HEK293 (cell line): ENCODE measurements around the gene TRIM33.

Experiments
- BCL11A ChIP-seq: fragments of 450-650 bp; formaldehyde crosslinking; IDR thresholded peaks from 2 replicates; pipeline ENCODE4 v1.5.1; 2016; ENCODE audit warnings: low read depth, missing biosample characterization, missing genetic modification characterization
- CTCF ChIP-seq: fragments of 450-650 bp; formaldehyde crosslinking; IDR thresholded peaks from 2 replicates; pipeline ENCODE4 v1.5.1; 2016; ENCODE audit warnings: missing biosample characterization, missing genetic modification characterization
- PRDM1 ChIP-seq: fragments of 450-650 bp; formaldehyde crosslinking; IDR thresholded peaks from 2 replicates; pipeline ENCODE4; 2016; ENCODE audit warnings: missing biosample characterization, missing genetic modification characterization
- SCRT2 ChIP-seq: fragments of 450-650 bp; formaldehyde crosslinking; IDR thresholded peaks from 2 replicates; pipeline ENCODE4 v1.5.1; 2016; ENCODE audit warnings: missing biosample characterization, missing genetic modification characterization
- ZBTB49 ChIP-seq: fragments of 450-650 bp; formaldehyde crosslinking; IDR thresholded peaks from 2 replicates; pipeline ENCODE4 v1.5.1; 2016; ENCODE audit warnings: missing biosample characterization, missing genetic modification characterization, low read depth
- ZFP3 ChIP-seq: fragments of 450-650 bp; formaldehyde crosslinking; IDR thresholded peaks from 2 replicates; pipeline ENCODE4 v1.5.1; 2016; ENCODE audit warnings: low read depth, missing biosample characterization, missing genetic modification characterization
- ZNF214 ChIP-seq: fragments of 450-650 bp; formaldehyde crosslinking; IDR thresholded peaks from 2 replicates; pipeline ENCODE4 v1.5.1; 2017; ENCODE audit warnings: missing biosample characterization, mild to moderate bottlenecking, missing genetic modification characterization, borderline replicate concordance
- ZNF23 ChIP-seq: fragments of 450-650 bp; formaldehyde crosslinking; IDR thresholded peaks from 2 replicates; pipeline ENCODE4 v1.5.1; 2016; ENCODE audit warnings: missing biosample characterization, missing genetic modification characterization, borderline replicate concordance
- ZNF416 ChIP-seq: fragments of 450-650 bp; formaldehyde crosslinking; IDR thresholded peaks from 2 replicates; pipeline ENCODE4 v1.5.1; 2016; ENCODE audit warnings: missing biosample characterization, missing genetic modification characterization
- ZNF585B ChIP-seq: fragments of 450-650 bp; formaldehyde crosslinking; IDR thresholded peaks from 2 replicates; pipeline ENCODE4 v1.5.1; 2016; ENCODE audit warnings: missing biosample characterization, missing genetic modification characterization
- ZNF785 ChIP-seq: fragments of 450-650 bp; formaldehyde crosslinking; IDR thresholded peaks from 2 replicates; pipeline ENCODE4 v1.5.1; 2016; ENCODE audit warnings: missing biosample characterization, missing genetic modification characterization
- TF ChIP-seq, protein P1 (sequence below): fragments of 450-650 bp; formaldehyde crosslinking; IDR thresholded peaks from 2 replicates; pipeline ENCODE4 v1.5.1; 2016; ENCODE audit warnings: missing biosample characterization, missing genetic modification characterization
- TF ChIP-seq, protein P2 (sequence below): fragments of 450-650 bp; formaldehyde crosslinking; IDR thresholded peaks from 2 replicates; pipeline ENCODE4 v1.5.1; 2016; ENCODE audit warnings: missing biosample characterization, missing genetic modification characterization
- TF ChIP-seq, protein P3 (sequence below): fragments of 450-650 bp; formaldehyde crosslinking; IDR thresholded peaks from 2 replicates; pipeline ENCODE4 v1.5.1; 2017; ENCODE audit warnings: missing biosample characterization, missing genetic modification characterization

- no peak for TF ChIP-seq ZNF785 (tag by site-specific recombination)
- no peak for TF ChIP-seq ZNF585B
- TF ChIP-seq, protein P1, sequence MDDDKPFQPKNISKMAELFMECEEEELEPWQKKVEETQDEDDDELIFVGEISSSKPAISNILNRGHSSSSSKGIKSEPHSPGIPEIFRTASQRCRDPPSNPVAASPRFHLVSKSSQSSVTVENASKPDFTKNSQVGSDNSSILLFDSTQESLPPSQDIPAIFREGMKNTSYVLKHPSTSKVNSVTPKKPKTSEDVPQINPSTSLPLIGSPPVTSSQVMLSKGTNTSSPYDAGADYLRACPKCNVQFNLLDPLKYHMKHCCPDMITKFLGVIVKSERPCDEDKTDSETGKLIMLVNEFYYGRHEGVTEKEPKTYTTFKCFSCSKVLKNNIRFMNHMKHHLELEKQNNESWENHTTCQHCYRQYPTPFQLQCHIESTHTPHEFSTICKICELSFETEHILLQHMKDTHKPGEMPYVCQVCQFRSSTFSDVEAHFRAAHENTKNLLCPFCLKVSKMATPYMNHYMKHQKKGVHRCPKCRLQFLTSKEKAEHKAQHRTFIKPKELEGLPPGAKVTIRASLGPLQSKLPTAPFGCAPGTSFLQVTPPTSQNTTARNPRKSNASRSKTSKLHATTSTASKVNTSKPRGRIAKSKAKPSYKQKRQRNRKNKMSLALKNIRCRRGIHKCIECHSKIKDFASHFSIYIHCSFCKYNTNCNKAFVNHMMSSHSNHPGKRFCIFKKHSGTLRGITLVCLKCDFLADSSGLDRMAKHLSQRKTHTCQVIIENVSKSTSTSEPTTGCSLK (tag by site-specific recombination): no peak
- TF ChIP-seq CTCF (tag by site-specific recombination): no peak
- no peak for TF ChIP-seq PRDM1 (tag by site-specific recombination)
- TF ChIP-seq ZNF214 (tag by site-specific recombination): no peak
- TF ChIP-seq, protein P2, sequence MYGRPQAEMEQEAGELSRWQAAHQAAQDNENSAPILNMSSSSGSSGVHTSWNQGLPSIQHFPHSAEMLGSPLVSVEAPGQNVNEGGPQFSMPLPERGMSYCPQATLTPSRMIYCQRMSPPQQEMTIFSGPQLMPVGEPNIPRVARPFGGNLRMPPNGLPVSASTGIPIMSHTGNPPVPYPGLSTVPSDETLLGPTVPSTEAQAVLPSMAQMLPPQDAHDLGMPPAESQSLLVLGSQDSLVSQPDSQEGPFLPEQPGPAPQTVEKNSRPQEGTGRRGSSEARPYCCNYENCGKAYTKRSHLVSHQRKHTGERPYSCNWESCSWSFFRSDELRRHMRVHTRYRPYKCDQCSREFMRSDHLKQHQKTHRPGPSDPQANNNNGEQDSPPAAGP: no peak
- no peak for TF ChIP-seq ZBTB49
- TF ChIP-seq, protein P3, sequence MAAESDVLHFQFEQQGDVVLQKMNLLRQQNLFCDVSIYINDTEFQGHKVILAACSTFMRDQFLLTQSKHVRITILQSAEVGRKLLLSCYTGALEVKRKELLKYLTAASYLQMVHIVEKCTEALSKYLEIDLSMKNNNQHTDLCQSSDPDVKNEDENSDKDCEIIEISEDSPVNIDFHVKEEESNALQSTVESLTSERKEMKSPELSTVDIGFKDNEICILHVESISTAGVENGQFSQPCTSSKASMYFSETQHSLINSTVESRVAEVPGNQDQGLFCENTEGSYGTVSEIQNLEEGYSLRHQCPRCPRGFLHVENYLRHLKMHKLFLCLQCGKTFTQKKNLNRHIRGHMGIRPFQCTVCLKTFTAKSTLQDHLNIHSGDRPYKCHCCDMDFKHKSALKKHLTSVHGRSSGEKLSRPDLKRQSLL: no peak
- TF ChIP-seq SCRT2 (tag by site-specific recombination): no peak
- no peak for TF ChIP-seq ZNF416
- no peak for TF ChIP-seq ZFP3 (tag by site-specific recombination)
- no peak for TF ChIP-seq BCL11A
- no peak for TF ChIP-seq ZNF23 (tag by site-specific recombination)
Observed at GRCh38 chr1:114512595-114513280, 1.7 kb upstream of the TRIM33 start.
